ENCODE results near the gene REXO1. TPM values are rescaled to one million over a fixed set of nuclear protein-coding genes. Genes with fewer than 3 reads are reported as not detected.

The REXO1 gene
- total and polyA plus RNA-seq, 2 of the 13 experiments (the other 11 are each of a cell fraction or from before 2014, with no cell fraction given), result 5.0 to 11.2 TPM

DNA sequence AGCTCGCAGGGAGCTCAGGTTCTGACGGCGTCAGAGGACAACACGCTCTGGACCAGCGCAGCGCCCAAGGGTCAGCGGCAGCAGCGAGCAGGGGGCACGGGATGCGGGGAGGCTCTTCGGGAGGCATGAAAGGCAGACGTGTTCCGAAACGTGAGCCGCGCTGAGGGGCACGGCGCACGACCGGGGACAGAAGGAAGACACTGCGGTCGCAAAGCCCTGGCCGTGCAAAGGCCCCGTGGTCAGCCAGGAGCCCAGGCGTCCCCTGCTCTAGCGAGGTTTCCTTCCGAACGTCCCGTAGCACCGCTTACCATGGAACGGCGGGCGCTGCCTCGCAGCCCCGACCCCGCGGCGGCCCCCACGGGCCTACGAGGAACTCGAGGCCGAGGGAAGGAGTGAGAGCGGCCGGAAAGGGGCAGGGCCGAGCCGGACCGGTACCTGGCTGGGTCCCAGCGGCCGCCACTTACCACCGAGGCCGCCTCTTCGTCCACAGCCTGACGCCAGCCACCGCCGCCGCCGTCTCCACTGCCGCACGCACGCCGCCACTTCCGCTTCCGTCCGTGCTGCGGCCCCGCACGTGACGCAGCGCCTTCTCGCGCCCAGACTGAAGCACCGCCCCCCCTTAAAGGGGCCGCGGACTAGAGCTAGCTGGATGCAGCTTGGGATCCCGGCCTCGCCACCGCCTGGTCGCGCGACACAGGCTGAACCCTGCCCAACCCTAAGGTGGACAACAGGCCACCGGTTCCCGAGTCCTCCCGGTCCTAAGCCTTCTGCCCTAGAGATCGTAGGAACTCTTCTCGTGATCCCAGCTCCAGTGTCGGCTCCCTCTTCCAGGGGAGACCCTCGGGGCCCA, 27.6 kb upstream of the REXO1 start (continued):
- TF ChIP-seq, protein P1, sequence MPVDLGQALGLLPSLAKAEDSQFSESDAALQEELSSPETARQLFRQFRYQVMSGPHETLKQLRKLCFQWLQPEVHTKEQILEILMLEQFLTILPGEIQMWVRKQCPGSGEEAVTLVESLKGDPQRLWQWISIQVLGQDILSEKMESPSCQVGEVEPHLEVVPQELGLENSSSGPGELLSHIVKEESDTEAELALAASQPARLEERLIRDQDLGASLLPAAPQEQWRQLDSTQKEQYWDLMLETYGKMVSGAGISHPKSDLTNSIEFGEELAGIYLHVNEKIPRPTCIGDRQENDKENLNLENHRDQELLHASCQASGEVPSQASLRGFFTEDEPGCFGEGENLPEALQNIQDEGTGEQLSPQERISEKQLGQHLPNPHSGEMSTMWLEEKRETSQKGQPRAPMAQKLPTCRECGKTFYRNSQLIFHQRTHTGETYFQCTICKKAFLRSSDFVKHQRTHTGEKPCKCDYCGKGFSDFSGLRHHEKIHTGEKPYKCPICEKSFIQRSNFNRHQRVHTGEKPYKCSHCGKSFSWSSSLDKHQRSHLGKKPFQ (CRISPR knock-in tag; IDR thresholded peaks at IDR 0.05; ENCODE audit: insufficient replicate concordance), result peak; percentile 73
- TF ChIP-seq ELF3 (CRISPR knock-in tag; IDR thresholded peaks at IDR 0.05) (peak; percentile 95), MYC (CRISPR knock-in tag; IDR thresholded peaks at IDR 0.05; ENCODE audit: borderline replicate concordance) (peak; percentile 91; the same call in 1 of the 2 replicates), ZNF557 (CRISPR knock-in tag; IDR thresholded peaks at IDR 0.05) (peak; percentile 55; the same call in 1 of the 2 replicates), ZNF331 (CRISPR knock-in tag; IDR thresholded peaks at IDR 0.05) (peak; percentile 78; the same call in 1 of the 2 replicates), AGO2 (optimal IDR thresholded peaks at IDR 0.05; ENCODE audit: low read depth, low read length) (peak; percentile 96), ELF1 (CRISPR knock-in tag; IDR thresholded peaks at IDR 0.05) (peak; percentile 96), EZH2 (conservative IDR thresholded peaks at IDR 0.05; ENCODE audit: low read depth, low read length) (no peak), MTA3 (CRISPR knock-in tag; IDR thresholded peaks at IDR 0.05) (no peak), GPN1 (CRISPR knock-in tag; IDR thresholded peaks at IDR 0.05; ENCODE audit: borderline replicate concordance) (peak; percentile 21; the same call in 1 of the 2 replicates), ZSCAN31 (CRISPR knock-in tag; IDR thresholded peaks at IDR 0.05; ENCODE audit: low read depth) (0 out of 2 replicates have a peak, but pooled peaks have one; percentile 81), TGIF2 (CRISPR knock-in tag; IDR thresholded peaks at IDR 0.05) (peak; percentile 76; the same call in 1 of the 2 replicates), POLR2AphosphoS2 (IDR thresholded peaks at IDR 0.05; ENCODE audit: low read depth, low read length) (no peak), ZNF713 (CRISPR knock-in tag; IDR thresholded peaks at IDR 0.05) (no peak), CREM (IDR thresholded peaks at IDR 0.05) (peak; percentile 31; the same call in 1 of the 2 replicates), CREM (CRISPR knock-in tag; IDR thresholded peaks at IDR 0.05) (no peak)
- TF ChIP-seq, protein P2, sequence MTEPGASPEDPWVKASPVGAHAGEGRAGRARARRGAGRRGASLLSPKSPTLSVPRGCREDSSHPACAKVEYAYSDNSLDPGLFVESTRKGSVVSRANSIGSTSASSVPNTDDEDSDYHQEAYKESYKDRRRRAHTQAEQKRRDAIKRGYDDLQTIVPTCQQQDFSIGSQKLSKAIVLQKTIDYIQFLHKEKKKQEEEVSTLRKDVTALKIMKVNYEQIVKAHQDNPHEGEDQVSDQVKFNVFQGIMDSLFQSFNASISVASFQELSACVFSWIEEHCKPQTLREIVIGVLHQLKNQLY (CRISPR knock-in tag; IDR thresholded peaks at IDR 0.05), result peak; percentile 64; the same call in 1 of the 2 replicates
- TF ChIP-seq, protein P3, sequence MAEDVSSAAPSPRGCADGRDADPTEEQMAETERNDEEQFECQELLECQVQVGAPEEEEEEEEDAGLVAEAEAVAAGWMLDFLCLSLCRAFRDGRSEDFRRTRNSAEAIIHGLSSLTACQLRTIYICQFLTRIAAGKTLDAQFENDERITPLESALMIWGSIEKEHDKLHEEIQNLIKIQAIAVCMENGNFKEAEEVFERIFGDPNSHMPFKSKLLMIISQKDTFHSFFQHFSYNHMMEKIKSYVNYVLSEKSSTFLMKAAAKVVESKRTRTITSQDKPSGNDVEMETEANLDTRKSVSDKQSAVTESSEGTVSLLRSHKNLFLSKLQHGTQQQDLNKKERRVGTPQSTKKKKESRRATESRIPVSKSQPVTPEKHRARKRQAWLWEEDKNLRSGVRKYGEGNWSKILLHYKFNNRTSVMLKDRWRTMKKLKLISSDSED (CRISPR knock-in tag; IDR thresholded peaks at IDR 0.05), result 0 out of 2 replicates have a peak, but pooled peaks have one; percentile 33

All from HepG2 (cell line).